Muscle layer of colon (tissue), 2 donors: Measurements from ENCODE around the gene KAZN.
A peak's percentile ranks its signal among the peaks of the same experiment; 100 is the strongest.

Experiments used
- H3K27ac ChIP-seq: one replicate; pipeline ENCODE4 v1.7.0; 2013; ENCODE audit warnings: low read depth, mild to moderate bottlenecking, low read length, moderate library complexity
- H3K27me3 ChIP-seq, 2 donors: one replicate each; pipeline ENCODE4 v1.7.0; 2013; ENCODE audit warnings: low read length in 2 of 2, mild to moderate bottlenecking in 2 of 2; ENCODE audit not compliant: insufficient read depth in 2 of 2, control insufficient read depth in 1 of 2
- H3K36me3 ChIP-seq: one replicate; pipeline ENCODE4 v1.7.0; 2013; ENCODE audit warnings: mild to moderate bottlenecking, low read length; ENCODE audit not compliant: insufficient read depth
- H3K4me1 ChIP-seq: one replicate; pipeline ENCODE4 v1.7.0; 2013; ENCODE audit warnings: mild to moderate bottlenecking, low read length; ENCODE audit not compliant: insufficient read depth
- H3K4me3 ChIP-seq, 2 donors: one replicate each; pipeline ENCODE4 v1.7.0; 2013; ENCODE audit warnings: low read length in 2 of 2, low read depth in 1 of 2, mild to moderate bottlenecking in 1 of 2, moderate library complexity in 1 of 2
- H3K9ac ChIP-seq: one replicate; pipeline ENCODE4 v1.7.0; 2013; ENCODE audit warnings: low read length
- H3K9me3 ChIP-seq: one replicate; pipeline ENCODE4 v1.7.0; 2013; ENCODE audit warnings: mild to moderate bottlenecking, low read length
- donor health status: abdominal sarcoma.
- donor health status: Adenocarcinoma of cecum.

Gene KAZN

DNA sequence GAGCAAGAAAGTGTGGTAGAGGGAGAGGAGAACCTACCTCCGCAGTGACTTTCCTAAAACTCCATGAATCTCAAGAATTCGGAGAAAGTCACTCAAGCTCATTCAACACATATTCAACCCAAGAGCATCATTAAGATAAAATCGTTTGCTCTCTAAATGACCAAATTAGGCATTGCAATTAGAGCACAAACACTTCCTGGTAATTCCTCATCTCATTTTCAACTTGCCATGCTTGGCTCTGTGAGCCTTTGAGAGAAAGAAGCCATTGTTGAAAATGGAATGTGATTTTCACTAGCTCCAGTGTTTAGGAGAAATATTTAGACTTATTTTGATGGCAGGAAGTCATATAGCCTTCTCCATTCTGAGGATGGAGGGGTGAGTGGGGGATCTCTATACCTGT is 52.5 kb downstream of the KAZN start:
- Histone ChIP-seq H3K27ac (no peak overlapping the region), H3K36me3 (no peaks in the 10 kb centered on the region), H3K9me3 (no peaks in the 10 kb centered on the region), H3K9ac (no peak overlapping the region), H3K4me1 (no peaks in the 10 kb centered on the region), H3K4me3 (no peak overlapping the region), H3K27me3 (no peaks in the 10 kb centered on the region)

DNA sequence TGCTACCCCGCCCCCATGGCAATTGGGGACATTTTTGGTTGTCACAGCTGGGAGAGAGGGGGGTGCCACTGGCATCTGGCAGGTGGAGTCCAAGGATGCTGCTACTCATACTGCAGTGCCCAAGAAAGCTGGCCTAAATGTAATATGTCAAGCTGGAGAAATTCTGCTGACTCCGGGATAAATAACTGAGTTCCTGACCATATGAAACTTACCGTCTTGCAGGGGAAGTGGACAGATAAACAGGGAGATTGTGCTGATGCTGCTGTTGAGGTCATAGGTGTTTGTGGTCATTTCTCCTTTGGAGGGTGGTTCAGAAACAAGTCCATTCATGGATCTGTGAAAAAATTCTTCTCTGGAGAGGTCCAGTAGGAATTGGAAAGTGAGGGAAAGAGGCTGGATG is 54.4 kb downstream of the KAZN start:
- H3K4me3 ChIP-seq = no peak overlapping the region
- H3K4me1 ChIP-seq = no peaks in the 10 kb centered on the region
- no peaks in the 10 kb centered on the region for H3K9me3 ChIP-seq
- H3K9ac ChIP-seq = no peak overlapping the region
- H3K27ac ChIP-seq = no peak overlapping the region
- no peaks in the 10 kb centered on the region for H3K36me3 ChIP-seq
- H3K27me3 ChIP-seq = no peaks in the 10 kb centered on the region

DNA sequence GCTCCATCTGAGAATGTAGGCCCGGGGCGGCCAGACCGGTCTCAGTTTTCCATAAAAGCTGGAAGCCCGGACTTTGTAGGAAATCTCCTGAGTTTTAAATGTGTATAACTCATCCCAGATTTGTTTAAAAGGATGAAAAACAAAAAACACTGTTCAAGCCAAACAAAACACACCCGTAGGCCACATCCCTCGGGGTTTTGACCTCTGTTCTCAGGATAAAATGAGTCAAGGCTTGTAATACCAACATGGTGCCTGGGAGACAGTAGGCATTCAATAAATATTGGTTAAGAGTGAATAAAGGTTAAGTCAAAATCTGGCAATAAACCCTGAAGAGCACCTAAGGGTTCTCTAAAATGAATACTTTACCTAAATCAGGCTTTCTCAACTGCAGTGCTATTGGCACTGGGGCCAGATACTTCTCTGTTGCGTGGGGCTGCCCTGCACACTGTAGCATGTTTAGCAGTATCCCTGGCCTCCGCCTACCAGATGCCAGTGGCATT is 55.0 kb downstream of the KAZN start:
- Histone ChIP-seq H3K4me3 (no peak overlapping the region), H3K27me3 (no peaks in the 10 kb centered on the region), H3K9ac (no peak overlapping the region), H3K9me3 (no peaks in the 10 kb centered on the region), H3K27ac (no peak overlapping the region), H3K4me1 (no peaks in the 10 kb centered on the region), H3K36me3 (no peaks in the 10 kb centered on the region)

DNA sequence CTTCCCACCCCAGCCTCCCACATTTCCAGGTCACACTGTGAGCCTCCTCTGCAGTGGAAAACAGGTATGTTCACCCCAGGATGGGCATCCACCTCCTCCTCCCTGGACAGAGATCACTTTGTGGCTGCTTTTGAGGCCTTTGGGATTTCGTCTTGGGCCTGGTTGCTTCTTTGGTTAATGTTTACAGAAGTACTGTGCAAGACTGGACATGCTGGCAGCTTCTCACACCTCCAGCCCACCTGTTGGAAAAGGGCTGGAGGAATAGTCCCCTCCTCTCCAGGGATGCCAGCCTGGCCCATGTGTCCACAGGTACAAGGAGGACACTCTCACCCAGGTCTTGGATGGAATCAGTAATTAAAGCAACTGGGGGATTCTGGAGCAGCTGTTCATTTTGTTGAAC is 56.1 kb downstream of the KAZN start:
- Histone ChIP-seq H3K36me3 (no peaks in the 10 kb centered on the region), H3K9ac (no peak overlapping the region), H3K27me3 (no peaks in the 10 kb centered on the region)

DNA sequence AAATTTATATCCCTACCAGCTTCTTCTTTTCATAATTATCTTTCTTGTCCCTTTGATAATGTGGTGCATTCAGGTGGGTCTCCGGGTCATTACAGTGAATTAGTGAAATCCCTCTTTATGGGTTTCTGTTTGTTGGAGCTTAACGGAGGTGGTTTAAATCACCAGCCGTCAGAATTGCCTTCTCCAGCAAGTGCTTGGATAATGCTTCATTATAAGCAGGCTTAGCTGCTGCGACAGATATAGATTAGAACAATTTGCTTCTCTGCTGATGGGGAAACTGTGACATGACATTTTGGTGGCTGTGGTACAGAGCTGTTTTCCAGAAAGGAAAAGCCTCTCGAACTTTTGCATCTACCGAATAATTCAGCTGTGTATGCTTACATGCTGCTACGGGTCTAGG is 56.9 kb downstream of the KAZN start:
- no peak overlapping the region for H3K27ac ChIP-seq
- peaks cover 5% of the 10 kb centered on the region for H3K4me1 ChIP-seq
- H3K4me3 ChIP-seq = no peak overlapping the region
- H3K27me3 ChIP-seq = no peaks in the 10 kb centered on the region
- H3K9me3 ChIP-seq = no peaks in the 10 kb centered on the region
- H3K36me3 ChIP-seq = no peaks in the 10 kb centered on the region
- H3K9ac ChIP-seq = no peak overlapping the region

More for the DNA sequence above, 56.1 kb downstream of the KAZN start:
- H3K4me3 ChIP-seq = no peak overlapping the region
- no peaks in the 10 kb centered on the region for H3K4me1 ChIP-seq
- H3K27ac ChIP-seq = no peak overlapping the region
- H3K9me3 ChIP-seq = no peaks in the 10 kb centered on the region

DNA sequence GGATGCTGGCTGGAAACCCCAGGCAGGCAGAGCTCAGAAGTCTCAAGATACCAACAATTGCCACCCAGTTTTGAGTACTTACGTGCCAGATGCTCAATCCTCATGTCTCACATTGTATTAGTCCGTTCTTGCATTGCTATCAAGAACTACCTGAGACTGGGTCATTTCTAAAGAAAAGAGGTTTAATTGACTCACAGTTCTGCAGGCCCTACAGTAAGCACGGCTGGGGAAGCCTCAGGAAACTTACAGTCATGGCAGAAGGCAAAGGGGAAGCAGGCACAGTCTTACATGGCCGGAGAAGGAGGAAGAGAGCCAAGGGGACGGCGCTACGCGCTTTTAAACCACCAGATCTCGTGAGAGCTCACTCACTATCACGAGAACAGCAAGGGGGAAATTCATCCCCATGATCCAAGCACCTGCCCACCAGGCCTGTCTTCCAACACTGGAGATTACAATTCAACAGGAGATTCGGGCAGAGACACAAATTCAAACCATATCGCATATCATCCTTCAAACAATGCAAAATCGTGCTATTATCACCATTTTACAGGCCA is 58.0 kb downstream of the KAZN start:
- Histone ChIP-seq H3K4me3 (no peak overlapping the region), H3K27me3 (no peaks in the 10 kb centered on the region), H3K36me3 (no peaks in the 10 kb centered on the region), H3K27ac (no peak overlapping the region), H3K9me3 (no peaks in the 10 kb centered on the region), H3K9ac (no peak overlapping the region), H3K4me1 (peaks cover 5% of the 10 kb centered on the region)

DNA sequence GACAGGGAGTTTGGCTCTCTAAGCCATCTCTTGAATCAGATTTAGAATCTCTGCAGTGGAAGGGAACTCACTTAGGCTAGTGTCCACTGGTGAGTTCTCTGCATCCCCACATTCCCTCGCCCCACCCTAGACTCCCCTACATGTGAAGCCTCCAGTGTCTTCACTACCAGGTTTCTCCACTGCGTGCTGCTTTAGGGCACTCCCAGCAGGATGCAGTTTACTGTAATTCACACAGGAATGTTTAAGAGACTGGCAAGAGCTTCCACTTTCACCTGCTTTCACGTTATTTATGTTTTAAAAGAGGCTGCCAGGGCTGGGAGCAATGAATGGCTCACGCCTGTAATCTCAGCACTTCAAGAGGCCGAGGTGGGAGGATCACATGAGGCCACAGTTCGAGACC is 60.2 kb downstream of the KAZN start:
- Histone ChIP-seq H3K36me3 (no peaks in the 10 kb centered on the region), H3K4me3 (no peak overlapping the region), H3K27ac (no peak overlapping the region), H3K4me1 (peaks cover 5% of the 10 kb centered on the region), H3K9me3 (no peaks in the 10 kb centered on the region), H3K9ac (no peak overlapping the region), H3K27me3 (no peaks in the 10 kb centered on the region)

DNA sequence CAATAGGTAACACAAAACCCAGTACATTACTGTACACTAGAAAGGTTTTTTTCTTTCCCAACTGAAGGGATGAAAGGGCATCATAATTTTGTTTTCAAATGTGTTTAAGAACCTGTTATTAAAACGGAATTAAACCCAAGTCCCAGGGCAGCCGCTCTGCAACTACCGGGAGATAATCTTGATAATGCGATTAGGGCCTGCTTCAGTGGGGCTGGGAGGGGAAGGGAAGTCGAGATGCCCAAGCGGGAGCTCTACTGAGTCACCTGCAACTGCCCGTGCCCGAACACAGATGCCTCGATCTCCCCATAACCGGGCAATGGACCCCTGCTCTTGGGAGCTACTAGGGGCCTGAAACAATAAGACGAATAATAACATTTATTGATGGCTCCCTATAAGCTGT is 61.4 kb downstream of the KAZN start:
- Histone ChIP-seq H3K9me3 (no peaks in the 10 kb centered on the region), H3K9ac (no peak overlapping the region), H3K4me3 (no peak overlapping the region), H3K27me3 (no peaks in the 10 kb centered on the region), H3K4me1 (peaks cover 5% of the 10 kb centered on the region), H3K27ac (no peak overlapping the region), H3K36me3 (no peaks in the 10 kb centered on the region)

DNA sequence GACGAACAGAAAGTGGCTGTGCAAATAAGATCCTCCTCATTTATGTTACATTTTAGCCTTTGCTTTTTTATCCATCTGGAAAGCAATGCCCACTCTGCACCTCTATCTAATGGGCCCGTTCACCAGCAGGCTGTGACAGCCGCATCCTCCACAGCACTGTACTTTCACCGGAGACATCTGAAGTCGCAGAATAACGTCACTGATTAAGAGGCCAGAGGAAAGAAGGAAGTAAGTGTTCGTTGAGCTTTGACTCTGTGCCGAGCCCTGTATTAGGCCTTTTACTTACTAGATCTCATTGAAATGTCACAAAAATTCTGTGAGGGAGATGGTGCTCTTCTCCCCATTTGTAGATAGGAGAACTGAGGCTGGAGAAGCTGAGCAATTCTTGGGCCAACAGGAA is 62.3 kb downstream of the KAZN start:
- no peak overlapping the region for H3K9ac ChIP-seq
- H3K4me3 ChIP-seq = peak overlapping the region in 1 of 2 donors; percentile 4
- H3K36me3 ChIP-seq = no peaks in the 10 kb centered on the region
- H3K4me1 ChIP-seq = peaks cover 5% of the 10 kb centered on the region
- H3K27ac ChIP-seq = no peak overlapping the region
- no peaks in the 10 kb centered on the region for H3K27me3 ChIP-seq
- H3K9me3 ChIP-seq = no peaks in the 10 kb centered on the region

DNA sequence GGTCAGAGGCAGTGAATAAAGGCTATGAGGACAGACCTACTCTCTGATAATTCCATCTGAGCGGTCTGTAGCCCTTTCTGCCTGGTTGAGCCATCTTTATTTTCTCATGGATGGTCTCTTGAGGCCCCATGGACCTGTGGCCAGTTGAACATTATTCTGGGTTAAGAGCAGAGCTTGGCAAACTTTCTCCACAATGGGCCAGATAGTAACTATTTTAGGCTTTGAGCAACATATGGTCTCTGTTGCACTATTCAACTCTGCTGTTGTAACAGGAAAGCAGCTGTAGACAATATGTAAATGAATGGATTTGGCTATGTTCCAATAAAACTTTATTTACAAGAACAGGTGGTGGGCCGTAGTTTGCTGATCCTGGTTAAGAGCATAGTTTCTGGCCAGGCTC is 62.7 kb downstream of the KAZN start:
- no peaks in the 10 kb centered on the region for H3K36me3 ChIP-seq
- H3K4me1 ChIP-seq = peaks cover 5% of the 10 kb centered on the region
- H3K9ac ChIP-seq = no peak overlapping the region
- no peaks in the 10 kb centered on the region for H3K27me3 ChIP-seq
- H3K27ac ChIP-seq = no peak overlapping the region
- H3K4me3 ChIP-seq = no peak overlapping the region
- H3K9me3 ChIP-seq = no peaks in the 10 kb centered on the region

DNA sequence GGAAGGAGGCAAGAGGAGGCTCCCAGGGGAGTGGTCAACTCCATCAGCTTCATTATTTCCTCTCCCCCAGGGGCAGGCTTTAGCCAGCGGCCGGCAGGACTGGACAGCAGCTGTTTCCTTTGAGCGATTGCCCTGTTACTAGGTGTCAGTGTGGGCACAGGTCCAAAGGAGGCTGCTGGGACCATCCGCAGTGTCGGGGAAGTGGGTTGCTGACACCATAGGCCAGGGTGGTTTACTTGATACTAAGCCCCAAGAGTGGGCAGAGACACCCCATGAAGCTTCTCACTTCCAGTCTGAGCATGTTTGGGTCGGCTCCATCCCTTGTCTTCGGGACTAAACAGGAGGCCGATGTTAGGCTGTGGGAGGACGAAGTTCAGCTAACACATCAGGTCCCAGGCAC is 63.6 kb downstream of the KAZN start:
- H3K36me3 ChIP-seq = no peaks in the 10 kb centered on the region
- no peaks in the 10 kb centered on the region for H3K9me3 ChIP-seq
- H3K4me1 ChIP-seq = peaks cover 5% of the 10 kb centered on the region
- no peaks in the 10 kb centered on the region for H3K27me3 ChIP-seq
- no peak overlapping the region for H3K27ac ChIP-seq
- H3K9ac ChIP-seq = no peak overlapping the region
- H3K4me3 ChIP-seq = no peak overlapping the region

DNA sequence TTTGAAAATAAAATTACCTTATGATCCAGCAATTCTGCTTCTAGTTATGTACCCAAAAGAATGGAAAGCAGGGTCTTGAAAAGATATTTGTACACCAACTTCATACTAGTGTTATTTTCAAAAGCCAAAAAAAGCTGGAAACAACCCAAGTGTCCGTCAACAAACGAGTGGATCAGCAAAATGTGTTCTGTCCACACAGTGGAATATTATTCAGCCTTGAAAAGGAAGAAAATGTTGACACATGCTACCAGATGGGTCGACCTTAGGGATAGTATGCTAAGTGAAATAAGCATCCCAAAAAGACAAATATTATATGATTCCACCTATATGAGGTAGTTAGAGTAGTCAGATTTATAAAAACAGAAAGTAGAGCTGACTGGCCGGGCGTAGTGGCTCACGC is 65.3 kb downstream of the KAZN start:
- no peak overlapping the region for H3K9ac ChIP-seq
- no peaks in the 10 kb centered on the region for H3K27me3 ChIP-seq
- H3K36me3 ChIP-seq = no peaks in the 10 kb centered on the region
- no peak overlapping the region for H3K4me3 ChIP-seq
- peaks cover 5% of the 10 kb centered on the region for H3K4me1 ChIP-seq
- H3K9me3 ChIP-seq = no peaks in the 10 kb centered on the region
- H3K27ac ChIP-seq = no peak overlapping the region
